IPS-18c (cell line): ENCODE measurements around the gene CEP68.

Experiments
- H3K4me3 ChIP-seq: 2 replicates; pipeline ENCODE4 v1.7.0; 2013; ENCODE audit warnings: low read depth, mild to moderate bottlenecking, low read length, moderate library complexity; ENCODE audit not compliant: insufficient read depth
- H3K9me3 ChIP-seq: one replicate; pipeline ENCODE4 v1.6.1; 2013; ENCODE audit warnings: mild to moderate bottlenecking, low read length, moderate library complexity; ENCODE audit not compliant: control insufficient read depth, insufficient read depth

CEP68 gene

DNA sequence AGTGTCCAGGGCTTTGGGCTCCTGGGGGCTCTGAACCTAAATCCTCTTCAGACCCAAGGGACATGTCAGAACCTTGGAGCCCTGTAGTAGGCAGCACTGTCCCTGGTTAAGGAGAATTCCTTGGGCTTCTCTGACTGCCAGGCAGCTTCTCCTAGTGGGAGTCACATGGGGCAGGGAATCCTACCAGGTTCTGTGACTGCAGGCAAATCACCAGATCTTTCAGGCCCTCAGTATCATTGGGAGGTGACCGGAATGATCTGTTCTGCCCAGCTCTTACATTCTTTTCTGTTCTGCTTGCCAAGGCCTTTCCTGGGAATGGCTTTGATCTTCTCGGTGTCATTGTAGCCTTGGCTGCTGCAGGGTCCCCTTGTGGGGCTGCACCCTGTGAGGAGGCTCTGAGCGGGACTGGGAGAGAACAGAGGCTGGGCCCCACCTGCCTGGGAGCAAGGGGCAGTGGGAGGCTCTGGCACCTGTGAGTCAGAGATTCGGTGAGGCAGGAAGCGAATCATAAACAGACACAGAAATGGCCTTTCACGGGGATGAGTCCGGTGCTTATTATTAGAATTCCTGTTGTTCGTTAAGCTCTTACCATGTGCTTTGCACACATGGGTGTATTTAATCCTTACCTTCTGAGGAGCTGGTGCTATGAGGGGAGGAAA lies 14.1 kb downstream of the CEP68 start:
- H3K4me3 ChIP-seq = no peak overlapping the region
- no peaks in the 10 kb centered on the region for H3K9me3 ChIP-seq

DNA sequence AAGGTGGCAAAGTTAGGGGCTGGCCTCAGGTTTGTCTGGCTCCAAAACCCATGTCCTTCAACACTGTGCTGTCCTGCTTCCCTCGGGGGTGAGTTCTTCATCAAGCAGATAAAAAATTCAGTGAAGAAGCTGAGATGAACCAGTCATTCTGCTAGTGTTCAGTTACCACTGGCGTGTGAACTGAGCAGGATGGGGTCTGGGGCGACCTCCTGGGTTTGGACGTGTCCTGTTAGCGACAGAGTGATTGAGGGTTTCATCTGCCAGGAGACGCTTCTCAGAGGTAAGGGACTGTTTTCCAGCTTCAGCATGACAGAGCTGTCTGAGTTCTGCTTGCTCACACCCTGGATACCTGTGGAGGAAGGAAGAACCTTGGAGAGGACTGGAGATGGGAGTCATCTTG lies 14.6 kb downstream of the CEP68 start:
- H3K9me3 ChIP-seq = no peaks in the 10 kb centered on the region
- no peak overlapping the region for H3K4me3 ChIP-seq

DNA sequence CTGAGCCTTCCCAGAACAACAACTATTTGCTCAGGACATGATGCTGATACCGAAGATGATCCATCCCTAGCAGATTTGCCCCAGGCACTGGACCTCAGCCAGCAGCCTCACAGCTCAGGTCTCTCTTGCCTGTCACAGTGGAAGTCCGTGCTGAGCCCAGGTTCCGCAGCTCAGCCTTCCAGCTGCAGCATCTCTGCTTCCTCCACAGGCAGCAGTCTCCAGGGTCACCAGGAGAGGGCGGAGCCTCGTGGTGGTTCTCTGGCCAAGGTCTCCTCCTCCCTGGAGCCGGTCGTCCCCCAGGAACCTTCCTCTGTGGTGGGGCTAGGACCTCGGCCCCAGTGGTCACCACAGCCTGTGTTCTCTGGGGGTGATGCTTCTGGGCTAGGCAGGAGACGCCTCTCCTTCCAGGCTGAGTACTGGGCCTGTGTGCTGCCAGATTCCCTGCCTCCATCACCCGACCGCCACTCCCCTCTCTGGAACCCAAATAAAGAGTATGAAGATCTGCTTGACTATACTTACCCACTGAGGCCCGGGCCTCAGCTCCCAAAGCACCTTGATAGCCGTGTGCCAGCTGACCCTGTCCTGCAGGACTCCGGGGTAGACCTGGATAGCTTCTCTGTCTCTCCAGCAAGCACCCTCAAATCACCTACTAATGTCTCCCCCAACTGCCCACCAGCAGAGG lies 15.4 kb downstream of the CEP68 start:
- Histone ChIP-seq H3K4me3 (no peak overlapping the region), H3K9me3 (no peaks in the 10 kb centered on the region)

DNA sequence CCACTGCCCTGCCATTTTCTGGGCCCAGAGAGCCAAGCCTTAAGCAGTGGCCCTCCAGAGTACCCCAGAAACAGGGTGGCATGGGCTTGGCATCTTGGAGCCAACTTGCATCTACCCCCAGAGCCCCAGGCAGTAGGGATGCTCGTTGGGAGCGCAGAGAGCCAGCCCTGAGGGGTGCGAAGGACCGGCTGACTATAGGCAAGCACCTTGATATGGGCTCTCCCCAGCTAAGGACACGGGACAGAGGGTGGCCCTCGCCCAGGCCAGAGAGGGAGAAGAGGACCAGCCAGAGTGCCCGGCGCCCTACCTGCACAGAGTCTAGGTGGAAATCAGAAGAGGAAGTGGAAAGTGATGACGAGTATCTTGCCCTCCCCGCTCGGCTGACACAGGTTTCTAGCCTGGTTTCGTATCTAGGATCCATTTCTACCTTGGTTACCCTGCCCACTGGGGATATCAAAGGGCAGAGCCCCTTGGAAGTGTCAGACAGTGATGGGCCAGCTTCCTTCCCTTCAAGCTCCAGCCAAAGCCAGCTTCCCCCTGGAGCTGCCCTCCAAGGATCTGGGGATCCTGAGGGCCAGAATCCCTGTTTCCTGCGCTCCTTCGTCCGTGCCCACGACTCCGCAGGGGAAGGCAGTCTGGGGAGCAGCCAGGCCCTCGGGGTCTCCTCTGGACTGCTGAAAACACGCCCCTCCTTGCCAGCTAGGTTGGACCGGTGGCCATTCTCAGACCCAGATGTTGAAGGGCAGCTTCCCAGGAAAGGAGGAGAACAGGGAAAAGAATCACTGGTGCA lies 16.2 kb downstream of the CEP68 start:
- Histone ChIP-seq H3K9me3 (no peaks in the 10 kb centered on the region), H3K4me3 (no peak overlapping the region)

DNA sequence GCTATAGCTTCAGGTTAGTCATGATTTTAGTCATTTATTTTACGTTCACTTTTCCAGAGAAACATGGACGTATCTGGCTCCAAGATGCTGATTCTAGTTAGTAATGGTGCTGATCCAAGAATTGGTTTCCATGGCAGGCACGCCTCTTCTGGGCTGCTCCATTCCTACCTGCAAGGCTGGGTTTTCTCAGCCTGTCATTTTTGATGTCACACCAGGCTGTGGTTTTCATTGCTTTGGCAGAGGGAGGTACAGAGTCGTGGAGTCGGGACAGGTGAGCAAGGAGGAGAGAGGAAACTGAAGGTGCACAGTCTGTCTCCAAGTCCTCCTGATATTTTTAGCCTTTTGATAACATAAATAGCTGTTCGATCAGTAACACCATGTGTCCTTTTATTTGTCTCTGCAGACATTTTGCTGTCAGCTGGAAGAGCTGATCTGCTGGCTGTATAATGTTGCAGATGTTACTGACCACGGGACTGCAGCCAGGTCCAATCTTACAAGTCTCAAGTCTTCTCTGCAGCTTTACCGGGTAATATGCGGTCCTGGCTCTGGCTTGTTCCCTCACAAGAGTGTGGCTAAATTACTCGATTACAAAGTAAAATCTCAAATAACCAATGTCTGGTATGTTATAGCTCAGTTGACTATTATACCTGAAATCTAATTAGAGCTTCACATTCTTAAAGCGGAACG lies 17.8 kb downstream of the CEP68 start:
- H3K9me3 ChIP-seq = no peaks in the 10 kb centered on the region
- no peak overlapping the region for H3K4me3 ChIP-seq

DNA sequence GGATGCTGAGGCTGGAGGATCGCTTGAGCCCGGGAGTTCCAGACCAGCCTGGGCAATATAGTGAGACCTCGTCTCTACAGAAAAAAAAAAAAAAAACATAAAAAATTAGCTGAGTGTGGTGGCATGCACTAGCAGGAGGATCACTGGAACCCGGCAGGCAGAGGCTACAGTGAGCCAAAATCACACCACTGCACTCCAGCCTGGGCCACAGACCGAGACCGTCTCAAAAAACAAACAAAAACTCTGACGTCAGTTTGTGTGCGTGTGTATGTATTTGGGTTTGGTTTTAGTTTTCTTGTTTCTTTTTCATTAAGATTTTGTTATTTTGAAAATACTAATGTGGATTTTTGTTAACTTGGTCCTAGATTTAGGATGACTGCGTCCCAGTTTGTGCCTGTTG lies 19.0 kb downstream of the CEP68 start:
- H3K9me3 ChIP-seq = no peaks in the 10 kb centered on the region

DNA sequence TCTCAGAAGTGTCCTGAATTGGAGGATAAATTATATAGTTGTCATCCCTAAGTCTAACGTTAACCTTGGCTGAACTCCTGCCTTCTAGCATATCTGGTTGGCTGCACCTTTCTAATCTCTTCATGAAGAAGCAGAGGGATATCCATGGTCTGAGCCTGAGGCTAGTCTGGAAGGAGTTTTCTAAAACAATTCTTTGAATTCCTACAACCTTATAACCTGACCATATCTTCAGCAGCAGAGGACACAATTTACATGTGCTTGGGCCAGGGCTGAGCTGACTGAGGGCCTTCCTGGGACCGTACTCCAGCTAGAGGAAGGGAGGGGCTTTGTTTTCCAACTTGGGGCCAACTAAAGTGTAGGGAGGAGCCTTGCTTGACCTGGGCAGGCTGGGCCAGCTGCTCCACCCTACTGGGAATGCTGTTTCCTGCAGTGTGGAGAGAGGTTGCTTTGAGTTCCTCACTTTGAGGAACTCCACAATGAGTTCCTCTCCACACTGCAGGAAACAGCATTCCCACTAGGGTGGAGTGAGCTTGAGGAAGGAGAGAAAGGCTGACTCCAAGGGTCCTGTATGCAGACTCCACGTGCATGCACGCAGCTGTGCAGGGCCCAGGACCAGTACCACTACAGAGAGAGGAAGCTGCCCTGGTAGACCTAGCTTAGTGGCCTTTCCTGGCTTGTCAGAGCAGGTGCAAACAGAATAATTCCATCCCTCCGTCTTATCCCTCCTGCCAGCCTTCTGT lies 19.6 kb downstream of the CEP68 start:
- no peak overlapping the region for H3K4me3 ChIP-seq
- no peaks in the 10 kb centered on the region for H3K9me3 ChIP-seq

More for the DNA sequence above, 19.0 kb downstream of the CEP68 start:
- no peak overlapping the region for H3K4me3 ChIP-seq

DNA sequence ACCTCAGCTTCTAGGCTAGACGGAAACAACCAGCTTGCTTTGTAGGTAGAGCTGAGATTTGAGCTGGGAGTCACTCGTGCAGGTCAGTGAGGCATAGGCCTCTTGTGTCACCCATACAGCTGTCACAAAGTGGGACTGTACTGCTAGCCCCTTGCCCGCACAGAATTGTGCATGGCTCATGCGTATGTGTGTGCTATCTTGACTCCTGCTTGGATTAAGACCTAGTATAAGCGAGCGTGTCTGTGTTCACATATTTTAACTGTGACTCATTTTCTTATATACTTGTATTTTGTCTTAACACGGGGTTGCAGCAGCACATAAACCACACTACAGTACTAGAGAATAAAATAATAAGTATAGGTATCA lies 20.1 kb downstream of the CEP68 start:
- Histone ChIP-seq H3K9me3 (no peaks in the 10 kb centered on the region), H3K4me3 (no peak overlapping the region)

DNA sequence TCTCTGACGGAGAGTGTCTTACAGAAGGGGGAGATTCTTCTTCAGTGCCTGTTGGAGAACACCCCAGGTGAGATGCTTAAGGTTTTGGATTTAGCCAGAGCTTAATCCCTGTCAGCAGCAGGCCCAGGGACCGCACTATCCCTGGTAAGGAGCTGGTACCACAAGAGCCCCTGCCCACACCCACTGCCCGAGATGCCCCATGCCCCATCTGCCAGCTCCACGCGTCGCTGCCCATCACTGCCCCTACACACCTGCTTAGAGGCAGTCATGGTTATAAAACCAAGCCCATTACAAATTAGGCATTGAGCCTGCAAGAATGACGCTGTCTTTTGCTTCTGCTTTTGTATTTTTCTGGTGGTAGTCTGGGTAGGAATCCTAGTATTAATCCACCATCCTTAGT lies 21.7 kb downstream of the CEP68 start:
- no peaks in the 10 kb centered on the region for H3K9me3 ChIP-seq
- no peak overlapping the region for H3K4me3 ChIP-seq

DNA sequence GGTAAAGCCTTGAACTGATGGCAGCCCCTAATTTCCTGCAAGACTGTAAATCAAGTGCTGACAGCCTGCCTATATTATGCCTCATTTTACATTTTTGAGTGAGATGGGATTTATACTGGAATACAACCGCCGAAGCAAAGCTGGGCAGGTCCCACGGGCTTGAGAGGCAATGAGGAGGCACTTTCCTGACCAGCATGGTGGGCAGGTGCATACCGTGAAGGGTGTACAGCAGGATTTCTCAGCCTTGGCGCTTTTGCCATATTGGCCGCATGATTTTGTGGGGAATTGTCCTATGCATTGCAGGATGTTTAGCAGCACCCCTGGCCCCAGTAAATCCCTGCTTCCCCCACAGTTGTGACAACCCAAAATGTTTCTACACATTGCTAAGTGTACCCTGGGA lies 22.8 kb downstream of the CEP68 start:
- no peaks in the 10 kb centered on the region for H3K9me3 ChIP-seq
- H3K4me3 ChIP-seq = no peak overlapping the region

DNA sequence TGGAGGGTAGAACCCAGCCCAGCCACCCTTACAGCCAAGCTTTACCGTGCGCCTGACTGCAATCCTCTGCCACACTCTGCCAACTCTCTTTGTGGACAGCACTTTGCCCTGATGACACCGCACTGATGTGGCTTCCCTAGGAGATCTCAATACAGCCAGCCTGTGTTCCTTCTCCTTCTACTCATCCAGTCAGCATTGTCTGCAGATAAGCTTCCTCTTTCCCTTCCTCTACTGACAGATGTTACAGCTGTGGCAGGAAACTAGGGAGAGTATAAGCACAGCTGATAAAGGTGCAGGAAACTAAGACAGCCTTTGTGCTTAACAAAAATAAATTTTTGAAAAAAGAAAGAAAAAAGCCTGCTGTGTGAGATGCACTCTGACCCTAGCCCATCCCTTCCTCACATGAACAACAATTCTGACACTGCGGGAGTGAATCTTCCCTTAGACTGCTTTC lies 25.0 kb downstream of the CEP68 start:
- no peak overlapping the region for H3K4me3 ChIP-seq
- H3K9me3 ChIP-seq = no peaks in the 10 kb centered on the region

DNA sequence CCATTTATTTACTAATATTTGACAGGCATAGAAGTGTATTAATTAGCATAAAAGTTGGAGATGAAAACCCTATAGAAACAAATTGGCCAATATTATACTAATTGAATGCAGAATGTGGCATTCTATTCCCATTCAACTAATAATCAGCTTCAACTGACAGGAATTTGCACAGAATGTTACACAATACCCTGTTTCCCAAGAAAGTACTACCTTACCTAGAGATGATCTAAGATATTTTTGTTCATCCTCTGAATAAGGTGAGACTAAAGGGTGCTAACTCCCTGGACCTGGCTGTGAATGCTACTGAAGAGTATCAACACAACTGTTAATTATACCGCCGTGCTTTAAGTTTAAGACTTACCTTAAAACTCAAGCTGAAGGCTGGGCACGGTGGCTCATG lies 28.9 kb downstream of the CEP68 start:
- Histone ChIP-seq H3K9me3 (no peaks in the 10 kb centered on the region), H3K4me3 (no peak overlapping the region)

DNA sequence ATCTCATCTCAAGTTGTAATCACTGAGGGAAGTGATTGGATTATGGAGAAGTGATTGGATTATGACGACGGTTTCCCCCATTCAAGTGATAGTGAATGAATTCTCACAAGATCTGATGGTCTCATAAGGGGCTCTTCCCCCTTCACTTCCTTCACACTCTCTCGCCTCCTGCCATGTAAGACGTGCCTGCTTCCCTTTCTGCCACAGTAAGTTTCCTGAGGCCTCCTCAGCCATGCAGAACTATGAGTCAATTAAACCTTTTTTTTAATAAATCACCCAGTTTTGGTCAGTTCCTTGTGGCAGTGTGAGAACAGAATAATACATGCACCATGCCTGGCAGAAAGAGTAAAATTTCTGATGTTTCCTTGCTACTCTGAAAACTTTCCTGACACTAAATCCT lies 36.6 kb downstream of the CEP68 start:
- Histone ChIP-seq H3K9me3 (no peaks in the 10 kb centered on the region), H3K4me3 (no peak overlapping the region)

DNA sequence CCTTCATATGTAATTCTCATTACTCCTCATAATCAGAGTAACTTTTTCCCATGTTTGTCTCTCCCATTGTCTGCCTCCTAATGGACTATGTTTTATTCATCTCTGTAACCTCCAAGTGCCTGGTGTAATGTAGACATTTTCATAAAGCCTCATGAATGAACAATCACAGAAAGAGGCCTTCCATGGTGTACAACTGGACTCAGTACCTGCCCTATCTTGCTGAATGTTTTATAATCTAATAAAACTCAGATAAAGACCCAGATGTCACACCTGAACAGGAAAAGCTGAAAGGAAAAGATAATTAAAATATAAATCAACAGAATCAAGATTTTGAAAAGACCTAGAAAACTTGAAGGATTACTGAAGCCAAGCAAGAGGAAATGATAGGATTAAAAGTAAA lies 37.0 kb downstream of the CEP68 start:
- H3K9me3 ChIP-seq = no peaks in the 10 kb centered on the region
- no peak overlapping the region for H3K4me3 ChIP-seq

DNA sequence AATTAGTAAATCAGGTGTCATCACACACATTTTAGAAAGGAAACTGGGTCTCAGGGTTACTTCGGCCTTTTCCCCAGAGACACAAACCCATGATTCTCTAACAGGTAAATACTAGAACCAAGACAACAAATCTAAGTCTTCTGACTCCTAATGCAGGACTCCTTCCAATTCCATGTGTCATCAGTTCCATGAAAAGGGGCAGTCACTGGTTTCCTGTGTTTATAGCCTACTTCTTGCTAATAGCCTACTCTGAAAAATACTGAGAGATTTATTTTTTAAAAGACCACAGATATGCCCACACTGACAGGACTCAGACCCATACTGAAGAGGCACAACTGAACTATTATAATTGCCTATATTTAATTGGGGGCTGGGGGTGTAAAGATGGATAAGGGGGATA lies 40.7 kb downstream of the CEP68 start:
- no peaks in the 10 kb centered on the region for H3K9me3 ChIP-seq

DNA sequence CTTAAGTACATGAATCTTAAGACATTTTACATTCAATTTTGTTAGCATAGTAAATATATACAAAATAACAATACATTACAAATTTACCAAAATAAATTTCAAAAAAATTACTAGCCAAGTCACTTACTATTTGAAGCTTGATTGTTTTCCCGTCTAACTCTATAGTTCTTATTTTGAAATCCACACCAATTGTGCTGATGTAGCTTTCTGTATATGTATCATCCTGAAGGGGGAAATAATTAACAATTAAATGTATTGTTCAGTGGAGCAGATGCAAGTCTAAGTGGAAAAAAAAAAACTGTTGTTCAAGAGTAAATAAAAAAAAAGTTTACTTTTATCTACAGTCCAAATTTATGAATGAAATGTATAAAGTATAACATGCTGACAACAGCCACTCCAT lies 41.6 kb downstream of the CEP68 start:
- H3K9me3 ChIP-seq = no peaks in the 10 kb centered on the region

More for the DNA sequence above, 40.7 kb downstream of the CEP68 start:
- no peak overlapping the region for H3K4me3 ChIP-seq

DNA sequence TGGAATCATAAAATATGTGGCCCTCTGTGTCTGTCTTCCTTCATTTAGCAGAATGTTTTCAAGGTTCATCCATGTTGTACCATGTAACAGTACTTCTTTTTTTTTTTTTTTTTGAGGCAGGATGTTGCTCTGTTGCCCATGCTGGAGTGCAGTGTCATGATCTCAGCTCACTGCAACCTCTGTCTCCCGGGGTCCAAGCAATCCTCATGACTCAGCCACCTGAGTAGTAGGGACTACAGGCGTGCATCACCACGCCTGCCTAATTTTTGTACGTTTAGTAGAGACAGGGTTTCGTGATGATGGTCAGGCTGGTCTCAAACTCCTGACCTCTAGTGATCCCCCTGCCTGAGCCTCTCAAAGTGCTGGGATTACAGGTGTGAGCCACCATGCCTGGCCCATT lies 42.5 kb downstream of the CEP68 start:
- H3K4me3 ChIP-seq = no peak overlapping the region
- no peaks in the 10 kb centered on the region for H3K9me3 ChIP-seq

More for the DNA sequence above, 41.6 kb downstream of the CEP68 start:
- H3K4me3 ChIP-seq = no peak overlapping the region
